Right cardiac atrium (tissue), 5 donors: ENCODE measurements around the gene PLPP3. TPM values are rescaled to one million over a fixed set of nuclear protein-coding genes. Genes with fewer than 3 reads are reported as not detected.

Experiments
- ATAC-seq, 2 donors: fragments of 200-7000 bp; cut with Tn5 transposase; one replicate each; pipeline versions ENCODE4 v1.8.0 to v1.9.1; 2020; ENCODE audit warnings: moderate library complexity in 2 of 2, mild to moderate bottlenecking in 1 of 2
- DNase-seq, 3 donors: peaks; one replicate each; pipeline ENCODE4 v3.0.0-alpha.2; 2020
- H3K27ac ChIP-seq: one replicate; pipeline ENCODE4 v1.5.1; 2013; ENCODE audit warnings: mild to moderate bottlenecking, low read length, control low read depth, moderate library complexity
- H3K27me3 ChIP-seq: one replicate; pipeline ENCODE4 v1.6.1; 2013; ENCODE audit not compliant: control insufficient read depth, insufficient read depth
- H3K4me1 ChIP-seq: one replicate; pipeline ENCODE4 v1.6.1; 2013; ENCODE audit warnings: low read length; ENCODE audit not compliant: control insufficient read depth, insufficient read depth
- H3K4me3 ChIP-seq: one replicate; pipeline ENCODE4 v1.5.1; 2013; ENCODE audit warnings: low read length, control low read depth
- H3K9me3 ChIP-seq: one replicate; pipeline ENCODE4 v1.6.1; 2013; ENCODE audit warnings: low read length; ENCODE audit not compliant: control insufficient read depth
- WGBS: extraction: QIAGEN DNeasy Blood & Tissue Kit; methylation state at CpG from one replicate; pipeline ENCODE4 v1.1.7; 2013; 5-methylcytosine and 5-hydroxymethylcytosine counted together
- intact Hi-C, 4 donors: fragments of 100-400 bp; cut with DNase I; formaldehyde crosslinking; loops; one replicate each; pipeline versions ENCODE4 v1.11.0 to v1.14.0; 2022 to 2023
- polyA plus RNA-seq: library from polyadenylated mRNA; stranded (reverse); fragments of 200-250 nt; gene quantifications from one replicate; pipeline ENCODE4 v1.2.3, GENCODE V29; 2013
- total RNA-seq, 4 donors: library from RNA; stranded (reverse); fragmentation: NEBNext Ultra II Directional; extraction: Animal tissue kit (Norgen Biotek cat#: 25700); gene quantifications; one replicate each; pipeline ENCODE4 v1.2.1, GENCODE V29; 2021
- donor health status: healthy with polysubstance abuse.
- donor health status: DM: no; HTN: yes; CAD: no.
- donor health status: DM: no; HTN: no; CAD: no.
- donor health status: DM: no; HTN: yes; CAD: no; lungs with severe emphysema.
- donor health status: DM: yes; HTN: yes; CAD: no.

PLPP3 gene
- total and polyA plus RNA-seq, 5 donors, result 47.7 to 120 (median 91.3) TPM

GRCh38 chr1:56459260-56459659 is 120.1 kb downstream of the PLPP3 start:
- Histone ChIP-seq H3K9me3 (no peaks in the 10 kb centered on the region), H3K4me1 (peaks cover 4% of the 10 kb centered on the region), H3K27me3 (no peaks in the 10 kb centered on the region), H3K27ac (no peak overlapping the region), H3K4me3 (no peak overlapping the region)
- ATAC-seq (no peak), DNase-seq (no peak)
- 97% methylated on average over 4 of the region's 4 CpGs for WGBS
- intact Hi-C loops, result no loop called here

- ATAC-seq, result peak; percentile 68 to 87
- Histone ChIP-seq H3K27ac (peak overlapping the region; percentile 6), H3K4me3 (no peak overlapping the region), H3K27me3 (no peaks in the 10 kb centered on the region), H3K4me1 (peaks cover 8% of the 10 kb centered on the region), H3K9me3 (no peaks in the 10 kb centered on the region)
- WGBS, result 65% methylated on average over 10 of the region's 10 CpGs
- peak in 1 of 3 donors; percentile 37 for DNase-seq
- intact Hi-C loops, result no loop called here
Observed at GRCh38 chr1:56457756-56458375, 121.5 kb downstream of the PLPP3 start.

GRCh38 chr1:56456435-56457101 is 122.8 kb downstream of the PLPP3 start:
- DNase-seq, result no peak
- no peaks in the 10 kb centered on the region for H3K27me3 ChIP-seq
- WGBS, result 50% methylated on average over 12 of the region's 12 CpGs

GRCh38 chr1:56453417-56454078 is 125.8 kb downstream of the PLPP3 start:
- H3K4me1 ChIP-seq, result peaks cover 13% of the 10 kb centered on the region
- H3K27ac ChIP-seq, result no peak overlapping the region
- 60% methylated on average over 10 of the region's 10 CpGs for WGBS
- H3K4me3 ChIP-seq, result no peak overlapping the region
- ATAC-seq (no peak), DNase-seq (no peak)
- H3K27me3 ChIP-seq, result no peaks in the 10 kb centered on the region
- intact Hi-C loops, result no loop called here
- H3K9me3 ChIP-seq, result no peaks in the 10 kb centered on the region

More at GRCh38 chr1:56456435-56457101, 122.8 kb downstream of the PLPP3 start:
- H3K4me3 ChIP-seq, result no peak overlapping the region
- peaks cover 12% of the 10 kb centered on the region for H3K4me1 ChIP-seq
- ATAC-seq, result peak; percentile 39 to 86
- intact Hi-C loops, result no loop called here
- H3K27ac ChIP-seq, result no peak overlapping the region
- no peaks in the 10 kb centered on the region for H3K9me3 ChIP-seq

GRCh38 chr1:56453016-56453415 is 126.3 kb downstream of the PLPP3 start:
- DNase-seq (peak in 1 of 3 donors; percentile 60), ATAC-seq (no peak)
- H3K4me1 ChIP-seq, result peaks cover 12% of the 10 kb centered on the region
- H3K9me3 ChIP-seq, result no peaks in the 10 kb centered on the region
- no peaks in the 10 kb centered on the region for H3K27me3 ChIP-seq
- H3K4me3 ChIP-seq, result no peak overlapping the region
- H3K27ac ChIP-seq, result no peak overlapping the region
- intact Hi-C loops, result no loop called here
- 57% methylated on average over 4 of the region's 4 CpGs for WGBS

- H3K4me1 ChIP-seq, result peaks cover 14% of the 10 kb centered on the region
- H3K27ac ChIP-seq, result no peak overlapping the region
- intact Hi-C loops, result no loop called here
- H3K27me3 ChIP-seq, result no peaks in the 10 kb centered on the region
- ATAC-seq (peak in 1 of 2 donors; percentile 63), DNase-seq (no peak)
- WGBS, result 45% methylated on average over 3 of the region's 3 CpGs
- H3K9me3 ChIP-seq, result no peaks in the 10 kb centered on the region
- H3K4me3 ChIP-seq, result no peak overlapping the region
Observed at GRCh38 chr1:56452027-56453011, 127.0 kb downstream of the PLPP3 start.

- Histone ChIP-seq H3K4me1 (peaks cover 17% of the 10 kb centered on the region), H3K27me3 (no peaks in the 10 kb centered on the region), H3K9me3 (no peaks in the 10 kb centered on the region), H3K4me3 (no peak overlapping the region), H3K27ac (no peak overlapping the region)
- 91% methylated on average over 5 of the region's 5 CpGs for WGBS
- DNase-seq (no peak), ATAC-seq (no peak)
- intact Hi-C loops, result no loop called here
Observed at GRCh38 chr1:56451491-56451890, 127.9 kb downstream of the PLPP3 start.

- no peak overlapping the region for H3K4me3 ChIP-seq
- DNase-seq, result no peak
- no peaks in the 10 kb centered on the region for H3K9me3 ChIP-seq
- WGBS, result 68% methylated on average over 4 of the region's 4 CpGs
- H3K27me3 ChIP-seq, result no peaks in the 10 kb centered on the region
- no peak for ATAC-seq
- no peak overlapping the region for H3K27ac ChIP-seq
- intact Hi-C loops, result no loop called here
- H3K4me1 ChIP-seq, result peaks cover 20% of the 10 kb centered on the region
Observed at GRCh38 chr1:56450004-56450666, 129.2 kb downstream of the PLPP3 start.

- Histone ChIP-seq H3K27ac (peak overlapping the region; percentile 6), H3K9me3 (no peaks in the 10 kb centered on the region), H3K4me3 (no peak overlapping the region), H3K4me1 (peaks cover 19% of the 10 kb centered on the region), H3K27me3 (no peaks in the 10 kb centered on the region)
- no peak for ATAC-seq
- DNase-seq, result no peak
- intact Hi-C loops, result no loop called here
- 52% methylated on average over 12 of the region's 12 CpGs for WGBS
Observed at GRCh38 chr1:56448529-56449300, 130.6 kb downstream of the PLPP3 start.

- Histone ChIP-seq H3K9me3 (no peaks in the 10 kb centered on the region), H3K4me1 (peaks cover 16% of the 10 kb centered on the region), H3K27ac (no peak overlapping the region), H3K4me3 (no peak overlapping the region), H3K27me3 (no peaks in the 10 kb centered on the region)
- 65% methylated on average over 2 of the region's 2 CpGs for WGBS
- DNase-seq, result no peak
- intact Hi-C loops, result no loop called here
- peak in 1 of 2 donors; percentile 24 for ATAC-seq
Observed at GRCh38 chr1:56447823-56448222, 131.5 kb downstream of the PLPP3 start.
